Measurements from ENCODE around the gene RETREG3. TPM values are rescaled to one million over a fixed set of nuclear protein-coding genes. Genes with fewer than 3 reads are reported as not detected.

The RETREG3 gene
- polyA plus RNA-seq, 2 of the 4 experiments (the other 2 are of a cell fraction): 24.2 to 28.3 TPM

DNA sequence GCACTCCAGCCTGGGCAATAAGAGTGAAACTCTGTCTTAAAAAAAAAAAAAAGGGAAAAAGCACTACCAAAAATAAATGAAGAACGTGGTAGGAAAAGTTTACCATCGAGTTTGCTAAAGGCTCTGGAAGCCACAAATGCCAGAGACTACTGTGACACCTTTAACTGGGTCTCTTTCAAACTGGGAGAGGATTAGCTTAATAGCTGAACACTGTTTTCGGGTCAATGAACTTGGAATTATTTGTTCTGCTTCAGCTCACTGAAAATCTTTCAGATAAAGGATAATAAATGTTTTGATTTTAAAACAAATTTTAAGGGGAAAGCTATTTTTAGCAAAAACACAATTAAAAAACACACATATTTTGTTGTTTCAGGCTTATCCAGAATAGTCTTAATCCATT lies 1.4 kb downstream of the RETREG3 start:
- DNase-seq (ENCODE audit: low read depth in 1 of 2, low spot score in 1 of 2) (no peak), FAIRE-seq (no peak), ATAC-seq (no peak)
- H3K4me3 ChIP-seq: peak overlapping the region; percentile 67
- 53% methylated on average over 3 of the region's 3 CpGs for WGBS (ENCODE audit: missing lambda C conversion rate)
- H3K4me2 ChIP-seq: peak overlapping the region; percentile 87
- no peaks in the 10 kb centered on the region for H3K9me3 ChIP-seq
- peak overlapping the region in 1 of 2 experiments; percentile 79; a peak in 1 of 6 replicates for H3K27ac ChIP-seq
- peaks cover 22% of the 10 kb centered on the region for H3K4me1 ChIP-seq
- ChIA-PET CTCF (interaction anchor here (0.5 to 7.8 kb wide), 13 partner anchors 8 to 155 kb away, joined by 3 to 65 read pairs (median 5); partner anchors contain the start of genes PLEKHH3 and PSMC3IP), POLR2A (interaction anchor here (1.4 to 3.0 kb wide), 2 partner anchors 30 to 70 kb away, joined by 12 to 43 read pairs; partner anchors contain the start of genes PLEKHH3 and PSMC3IP)
- no peak for TF ChIP-seq USF2 (IDR thresholded peaks at IDR 0.05)
- TF ChIP-seq ZNF302 (CRISPR knock-in tag; IDR thresholded peaks at IDR 0.05): no peak
- no peak for TF ChIP-seq CBX2 (IDR thresholded peaks at IDR 0.05; ENCODE audit: borderline replicate concordance, low read depth)
- TF ChIP-seq, protein P1, sequence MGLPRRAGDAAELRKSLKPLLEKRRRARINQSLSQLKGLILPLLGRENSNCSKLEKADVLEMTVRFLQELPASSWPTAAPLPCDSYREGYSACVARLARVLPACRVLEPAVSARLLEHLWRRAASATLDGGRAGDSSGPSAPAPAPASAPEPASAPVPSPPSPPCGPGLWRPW (IDR thresholded peaks at IDR 0.05): no peak
- TF ChIP-seq HEYL (CRISPR knock-in tag; IDR thresholded peaks at IDR 0.05): no peak
- TF ChIP-seq FOXS1 (CRISPR knock-in tag; IDR thresholded peaks at IDR 0.05): no peak

DNA sequence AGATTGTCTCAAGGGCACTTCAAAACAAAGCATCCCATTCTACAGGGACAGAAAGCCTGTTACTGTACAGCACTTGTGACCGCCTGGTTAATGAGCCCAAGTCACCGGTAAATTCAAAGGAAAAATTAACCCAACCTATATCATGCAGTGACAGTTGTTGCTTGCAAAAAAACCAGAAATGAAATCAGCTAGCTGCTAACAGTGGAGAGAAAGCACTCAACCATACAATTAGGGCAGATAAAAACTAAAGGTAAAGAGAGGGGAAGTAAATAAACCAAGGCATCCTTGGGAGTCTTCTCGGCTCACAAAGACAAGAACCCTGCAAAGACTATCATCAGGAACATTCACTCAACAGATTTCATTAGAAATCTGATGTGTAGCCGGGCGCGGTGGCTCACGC lies 5.9 kb downstream of the RETREG3 start:
- 94% methylated on average over 7 of the region's 7 CpGs for WGBS (ENCODE audit: missing lambda C conversion rate)
- H3K9me3 ChIP-seq: no peaks in the 10 kb centered on the region
- DNase-seq (ENCODE audit: low read depth in 1 of 2, low spot score in 1 of 2) (no peak), ATAC-seq (no peak), FAIRE-seq (no peak)
- no peak overlapping the region for H3K4me3 ChIP-seq
- H3K4me1 ChIP-seq: peaks cover 16% of the 10 kb centered on the region
- TF ChIP-seq FOXS1 (CRISPR knock-in tag; IDR thresholded peaks at IDR 0.05) (no peak), RFX5 (IDR thresholded peaks at IDR 0.05) (no peak), TFCP2L1 (CRISPR knock-in tag; IDR thresholded peaks at IDR 0.05) (no peak), PBX3 (IDR thresholded peaks at IDR 0.05) (no peak), MYC (IDR thresholded peaks at IDR 0.05; ENCODE audit: borderline replicate concordance, low read length) (no peak), FOSL2 (IDR thresholded peaks at IDR 0.05) (no peak), FOSL2 (CRISPR knock-in tag; IDR thresholded peaks at IDR 0.05) (no peak), SMC3 (IDR thresholded peaks at IDR 0.05) (no peak), HOXB13 (CRISPR knock-in tag; IDR thresholded peaks at IDR 0.05; ENCODE audit: low read depth) (no peak), NR3C1 (IDR thresholded peaks at IDR 0.05) (no peak), HEYL (CRISPR knock-in tag; IDR thresholded peaks at IDR 0.05) (no peak), NFE2L2 (conservative IDR thresholded peaks at IDR 0.05; ENCODE audit: low read length) (no peak), FOSB (CRISPR knock-in tag; IDR thresholded peaks at IDR 0.05) (no peak), RNF2 (IDR thresholded peaks at IDR 0.05; ENCODE audit: borderline replicate concordance, low read depth) (no peak), ELK1 (IDR thresholded peaks at IDR 0.05; ENCODE audit: low read depth, low read length) (no peak), ZSCAN20 (CRISPR knock-in tag; IDR thresholded peaks at IDR 0.05) (no peak), TP53 (CRISPR knock-in tag; IDR thresholded peaks at IDR 0.05) (no peak), HMGXB4 (CRISPR knock-in tag; IDR thresholded peaks at IDR 0.05; ENCODE audit: borderline replicate concordance) (no peak), CBX2 (IDR thresholded peaks at IDR 0.05; ENCODE audit: borderline replicate concordance, low read depth) (no peak), JUNB (IDR thresholded peaks at IDR 0.05) (no peak)
- TF ChIP-seq, protein P2, sequence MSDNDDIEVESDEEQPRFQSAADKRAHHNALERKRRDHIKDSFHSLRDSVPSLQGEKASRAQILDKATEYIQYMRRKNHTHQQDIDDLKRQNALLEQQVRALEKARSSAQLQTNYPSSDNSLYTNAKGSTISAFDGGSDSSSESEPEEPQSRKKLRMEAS (IDR thresholded peaks at IDR 0.05): no peak
- CTCF ChIA-PET: interaction anchor here (0.9 to 7.8 kb wide), 3 partner anchors 25 to 76 kb away, joined by 3 to 65 read pairs (median 6); partner anchors contain the start of gene PSMC3IP
- no peak overlapping the region for H3K27ac ChIP-seq
- POLR2A ChIA-PET: no interaction called here
- no peak overlapping the region for H3K4me2 ChIP-seq
